NCI-H1694 treated with DMSO at 0.1 percent for 48 hours (cell line): ENCODE measurements around the gene SC5D.
A peak's percentile ranks its signal among the peaks of the same experiment; 100 is the strongest.

Experiments used
- DNase-seq: peaks from one replicate; lab custom pipeline; 2025; lab: John Stamatoyannopoulos, UW

Gene SC5D, protein sequence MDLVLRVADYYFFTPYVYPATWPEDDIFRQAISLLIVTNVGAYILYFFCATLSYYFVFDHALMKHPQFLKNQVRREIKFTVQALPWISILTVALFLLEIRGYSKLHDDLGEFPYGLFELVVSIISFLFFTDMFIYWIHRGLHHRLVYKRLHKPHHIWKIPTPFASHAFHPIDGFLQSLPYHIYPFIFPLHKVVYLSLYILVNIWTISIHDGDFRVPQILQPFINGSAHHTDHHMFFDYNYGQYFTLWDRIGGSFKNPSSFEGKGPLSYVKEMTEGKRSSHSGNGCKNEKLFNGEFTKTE

DNA sequence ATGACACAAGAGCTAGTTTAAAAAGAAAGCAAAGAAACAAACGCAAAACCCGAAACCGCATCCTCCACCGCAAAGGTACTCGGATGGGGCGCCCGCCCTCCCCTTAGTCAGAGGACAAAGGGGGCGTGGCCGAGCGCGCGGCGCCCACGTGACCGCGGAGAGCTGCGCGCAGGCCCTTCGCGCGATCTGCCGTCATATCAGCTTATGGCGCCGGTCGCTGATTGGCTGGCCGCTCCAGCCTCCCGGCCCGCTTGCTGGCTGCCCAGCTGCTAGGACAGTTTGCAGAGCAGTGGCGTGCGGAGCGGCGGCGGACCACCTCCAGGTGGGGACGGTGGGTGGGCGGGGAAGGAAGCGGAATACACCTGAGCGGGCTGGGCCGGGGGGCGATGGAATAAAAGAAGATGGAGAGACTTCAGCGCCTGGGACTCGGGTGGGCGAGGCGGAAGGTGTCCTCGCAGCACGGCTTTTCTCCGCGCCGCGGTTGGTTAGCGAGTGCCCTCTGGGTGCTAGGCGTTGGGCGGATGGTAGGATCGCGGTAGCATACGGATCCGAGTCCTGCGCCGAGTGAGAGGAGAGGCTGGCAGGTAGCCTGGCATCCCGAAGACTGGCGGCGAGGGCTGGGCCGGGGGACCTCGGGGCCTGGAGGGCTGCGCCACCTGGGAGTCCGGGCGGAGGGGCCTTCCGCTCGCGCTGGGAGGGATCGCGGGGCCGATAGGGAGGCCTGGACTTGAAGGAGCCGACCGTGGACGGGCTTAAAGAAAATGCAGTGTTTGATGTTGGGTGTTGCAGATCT is at the start of gene SC5D:
TSS of gene SC5D (plus strand) at position 277 of the 793 bp plus-strand sequence. CDS start 10,605 bp downstream, outside the sequence.
- peak; percentile 42 for DNase-seq

DNA sequence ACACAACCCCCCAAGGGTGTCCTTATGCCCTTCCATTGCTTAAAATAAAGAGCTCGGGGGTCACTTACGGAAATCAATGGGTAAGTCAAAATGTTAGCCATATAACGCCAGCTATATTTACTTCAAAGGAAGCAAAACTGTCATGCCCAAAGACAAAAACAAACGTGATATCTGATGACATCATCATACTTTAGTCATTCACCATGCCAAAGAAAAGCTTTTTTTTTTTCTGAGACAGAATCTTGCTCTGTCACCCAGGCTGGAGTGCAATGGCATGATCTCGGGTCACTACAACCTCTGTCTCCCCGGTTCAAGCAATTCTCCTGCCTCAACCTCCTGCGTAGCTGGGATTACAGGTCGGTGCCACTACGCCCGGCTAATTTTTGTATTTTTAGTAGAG is 47.7 kb upstream of the SC5D start:
- DNase-seq = no peak

DNA sequence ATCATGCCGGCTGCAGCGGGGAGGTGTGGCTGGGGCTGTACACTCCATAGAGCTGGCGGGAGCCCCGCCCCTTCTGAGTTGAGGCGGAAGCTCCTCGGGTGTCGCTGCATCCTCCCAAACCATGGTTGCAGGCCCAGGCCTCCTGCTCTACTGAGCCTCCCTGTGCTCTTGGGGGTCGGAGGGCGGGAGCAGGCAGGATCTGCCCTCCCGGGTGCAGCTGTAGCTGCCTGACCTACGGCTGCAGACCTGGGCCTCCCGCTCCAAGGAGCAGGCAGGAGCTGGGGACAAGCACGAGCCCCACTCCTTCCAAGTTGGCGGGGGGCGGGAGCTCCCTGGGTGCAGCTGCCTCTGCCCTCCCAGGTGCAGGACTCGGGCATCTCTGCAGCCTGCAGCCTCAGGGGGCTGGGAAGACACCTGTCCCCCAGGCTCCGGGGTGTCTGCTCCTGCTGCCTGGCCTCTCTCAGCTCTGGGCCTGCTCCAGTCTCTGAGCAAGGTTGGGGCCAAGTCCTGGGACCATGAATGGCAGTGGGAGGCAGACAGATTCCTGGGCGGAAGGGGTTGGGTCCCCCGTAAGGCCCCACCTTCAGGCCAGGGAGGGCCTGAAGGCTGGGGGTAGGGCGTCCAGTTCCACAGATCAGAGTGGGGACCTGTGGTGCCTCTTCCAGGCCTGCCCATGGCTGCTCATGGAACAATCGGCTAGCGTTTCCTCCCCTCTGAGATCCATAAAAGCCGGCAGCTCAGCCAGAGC is 46.4 kb upstream of the SC5D start:
- DNase-seq = no peak

DNA sequence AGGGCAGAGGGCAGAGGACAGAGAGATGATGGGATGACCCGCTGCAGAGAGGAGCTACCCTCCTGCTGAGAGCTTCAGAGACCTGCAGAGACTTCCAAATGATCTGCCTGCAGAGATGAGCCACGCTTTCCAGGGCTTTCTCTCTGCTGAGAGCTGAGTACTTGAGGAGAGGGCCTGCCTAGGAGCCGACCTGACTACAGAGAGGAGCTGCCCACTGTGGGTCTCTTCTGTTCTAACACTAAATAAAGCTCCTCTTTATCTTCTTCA is 45.9 kb upstream of the SC5D start:
- no peak for DNase-seq

DNA sequence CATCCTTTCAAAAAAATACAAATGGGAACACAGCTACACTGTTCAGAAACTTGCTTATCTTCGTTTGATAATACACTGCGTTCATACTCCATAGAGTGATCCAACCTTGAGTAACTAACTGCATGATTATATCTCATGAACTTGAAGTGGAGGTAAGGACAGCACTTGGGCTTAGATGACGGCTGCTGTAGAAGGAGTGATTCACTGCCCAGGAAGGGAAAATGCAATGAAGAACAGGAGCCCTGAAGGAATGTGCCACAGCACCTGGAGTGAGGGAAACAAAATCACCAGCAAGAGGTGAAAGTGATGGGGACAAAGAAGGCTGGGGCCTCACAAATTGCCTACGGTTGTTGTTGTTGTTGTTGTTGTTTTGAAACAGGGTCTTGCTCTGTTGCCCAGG is 44.1 kb upstream of the SC5D start:
- DNase-seq = no peak

DNA sequence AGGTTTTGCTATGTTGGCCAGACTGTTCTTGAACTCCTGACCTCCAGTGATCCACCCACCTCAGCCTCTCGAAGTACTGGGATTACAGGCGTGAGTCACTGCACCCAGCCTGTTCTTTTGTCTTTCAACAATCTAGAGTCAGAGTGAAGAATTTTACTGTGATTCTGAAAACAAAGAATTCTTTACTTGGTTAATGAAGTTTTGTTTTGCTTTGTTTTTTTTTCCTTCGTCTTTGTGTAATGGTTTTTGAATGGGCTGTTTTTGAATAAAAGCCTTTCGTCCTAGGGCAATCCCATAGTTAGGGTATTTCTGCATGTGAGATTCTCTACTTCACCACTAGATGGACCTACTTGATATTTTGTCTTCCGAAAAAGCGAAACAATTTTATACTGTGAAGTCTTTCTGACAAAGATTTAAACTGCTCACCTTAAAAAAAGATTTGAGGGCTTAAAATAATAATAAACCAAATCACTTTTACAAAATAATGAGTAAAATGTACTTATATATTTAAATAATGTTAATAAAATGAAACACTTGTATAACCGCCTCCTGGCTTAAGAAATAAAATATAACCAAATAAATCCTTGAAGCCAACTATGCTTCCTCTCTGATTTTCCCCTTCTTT is 43.4 kb upstream of the SC5D start:
- DNase-seq = no peak

DNA sequence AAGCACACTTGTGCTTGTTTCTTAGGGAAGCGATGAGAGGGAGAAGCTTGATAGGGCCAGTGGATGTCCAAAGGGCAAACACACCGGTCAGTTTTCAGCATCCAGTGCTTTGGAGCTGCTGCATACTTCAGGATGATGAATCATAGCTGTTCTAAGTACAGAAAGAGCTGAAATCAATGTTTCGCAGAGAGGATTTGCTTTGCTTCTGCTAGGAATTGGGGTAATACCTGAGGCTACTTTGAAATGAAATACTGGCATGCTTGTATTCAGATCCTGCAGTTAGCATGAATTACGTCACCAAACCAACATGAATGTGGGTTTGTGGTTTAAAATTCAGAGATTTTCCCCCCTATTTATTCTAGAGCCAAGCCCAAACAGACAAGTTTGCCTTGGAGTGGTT is 41.7 kb upstream of the SC5D start:
- no peak for DNase-seq

DNA sequence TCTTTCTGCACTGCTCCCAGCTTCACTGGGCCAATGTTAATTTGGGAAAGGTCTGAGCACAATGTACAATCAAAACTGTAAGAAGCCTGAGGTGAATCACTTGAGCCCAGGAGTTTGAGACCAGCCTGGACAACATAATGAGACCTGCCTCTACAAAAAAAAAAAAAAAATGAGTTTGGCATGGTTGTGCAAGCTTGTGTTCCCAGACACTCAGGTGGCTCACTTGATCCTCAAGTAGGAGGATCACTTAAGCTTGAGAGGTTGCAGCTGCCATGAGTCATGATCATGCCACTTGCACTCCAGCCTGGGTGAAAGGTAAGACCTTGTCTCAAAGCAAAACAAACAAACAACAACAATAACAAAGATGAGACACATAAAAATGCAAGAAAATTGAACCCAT is 38.6 kb upstream of the SC5D start:
- no peak for DNase-seq

DNA sequence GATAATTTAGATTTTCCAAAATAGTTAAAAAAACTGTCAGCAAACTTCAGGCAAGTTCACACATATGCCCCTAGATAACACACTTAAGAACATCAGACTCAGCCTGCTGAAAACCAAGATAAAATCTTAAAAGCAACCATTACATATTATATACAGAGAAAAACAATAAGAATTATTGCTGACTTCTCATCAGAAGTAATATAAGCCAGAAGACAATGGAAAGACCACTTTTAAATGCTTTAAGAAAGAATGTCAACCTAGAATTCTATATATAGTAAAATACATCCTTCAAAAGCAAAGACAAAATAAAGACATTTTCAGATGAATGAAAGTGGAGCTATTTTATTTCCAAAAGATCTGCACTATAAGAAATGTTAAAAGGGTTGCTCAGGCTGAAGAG is 37.8 kb upstream of the SC5D start:
- no peak for DNase-seq

DNA sequence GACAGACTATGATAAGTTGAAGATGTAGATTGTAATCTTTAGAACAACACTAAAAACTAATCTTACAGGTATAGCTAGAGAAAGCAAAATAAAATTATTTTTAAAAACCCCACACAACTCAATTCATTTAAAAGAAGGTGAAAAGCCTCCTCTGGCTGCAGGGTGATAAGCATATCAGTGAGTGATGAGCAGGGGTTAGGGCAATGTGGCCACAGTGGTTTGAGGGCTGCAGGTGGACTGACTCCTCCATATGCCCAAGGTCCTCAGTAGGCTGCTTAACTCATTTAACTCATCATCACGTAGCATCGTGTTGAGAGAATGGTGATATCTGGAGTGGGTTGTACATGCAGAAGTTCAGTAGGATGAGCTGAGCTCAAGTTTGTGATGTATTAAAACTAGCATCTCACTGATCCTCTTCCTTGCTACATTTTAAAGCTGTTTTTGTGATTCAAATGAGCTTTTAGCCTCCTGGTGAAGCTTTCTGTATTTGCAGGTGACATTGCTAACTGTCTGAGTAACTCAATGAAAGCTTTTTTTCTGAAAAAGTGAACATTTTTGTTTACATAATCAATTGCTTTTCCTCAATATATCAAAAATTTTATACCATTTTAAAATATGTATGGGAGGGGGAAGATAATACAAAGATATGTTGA is 37.0 kb upstream of the SC5D start:
- no peak for DNase-seq

DNA sequence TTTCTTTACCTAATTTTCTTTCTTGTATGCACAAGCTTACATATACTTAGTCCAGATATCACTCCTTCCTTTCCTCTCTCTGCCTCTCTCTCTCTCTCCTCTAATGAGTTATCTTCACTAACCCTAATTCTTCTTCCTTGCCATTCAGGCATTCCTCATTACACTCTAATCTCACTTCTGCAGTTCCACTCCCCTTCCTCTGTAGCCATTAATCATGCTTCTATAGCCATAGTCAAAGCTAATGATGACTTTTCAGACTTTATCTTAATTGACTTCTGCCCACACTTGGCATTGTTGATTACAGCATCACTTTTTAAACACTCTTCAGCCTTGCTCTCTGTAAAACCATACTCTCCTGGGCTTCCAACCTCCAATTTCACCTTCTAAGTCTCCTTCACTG is 35.3 kb upstream of the SC5D start:
- no peak for DNase-seq

DNA sequence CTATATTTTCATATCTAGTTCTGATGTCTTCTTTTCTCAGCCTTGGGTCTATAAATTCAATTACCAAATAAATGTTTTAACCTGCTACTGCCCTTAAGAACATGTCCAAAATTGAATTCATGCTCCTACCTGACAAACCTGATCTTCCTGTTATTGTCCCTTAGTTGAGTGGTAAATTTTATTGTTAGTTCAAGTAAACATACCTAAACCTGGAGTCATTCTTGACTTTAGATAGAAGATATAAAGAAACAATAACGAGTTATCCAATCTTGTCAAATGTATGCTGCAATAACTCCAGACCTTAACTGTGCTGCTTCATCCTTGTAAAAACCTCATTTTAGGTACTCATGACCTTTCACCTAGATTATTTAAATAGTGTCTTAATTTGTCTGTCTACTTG is 34.6 kb upstream of the SC5D start:
- no peak for DNase-seq

DNA sequence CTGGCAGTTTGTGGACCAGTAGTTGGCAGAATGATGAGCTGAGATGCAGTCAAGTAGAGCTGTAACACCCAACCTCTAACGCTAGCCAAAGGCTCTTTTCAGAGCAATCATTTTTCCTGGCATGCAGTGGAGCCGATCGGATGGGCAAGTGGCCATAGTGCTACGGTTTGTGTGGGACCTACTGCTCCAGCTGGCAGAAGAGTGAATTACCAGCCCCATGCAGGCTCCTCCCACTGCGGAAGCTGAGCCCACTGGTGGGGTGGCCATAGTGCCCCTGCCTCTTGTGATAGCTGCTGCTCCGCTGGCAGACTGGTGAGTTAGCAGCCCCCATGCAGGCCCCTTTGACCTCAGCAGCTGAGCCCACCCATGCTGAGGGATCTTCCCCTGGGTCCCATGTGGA is 27.0 kb upstream of the SC5D start:
- DNase-seq = no peak

DNA sequence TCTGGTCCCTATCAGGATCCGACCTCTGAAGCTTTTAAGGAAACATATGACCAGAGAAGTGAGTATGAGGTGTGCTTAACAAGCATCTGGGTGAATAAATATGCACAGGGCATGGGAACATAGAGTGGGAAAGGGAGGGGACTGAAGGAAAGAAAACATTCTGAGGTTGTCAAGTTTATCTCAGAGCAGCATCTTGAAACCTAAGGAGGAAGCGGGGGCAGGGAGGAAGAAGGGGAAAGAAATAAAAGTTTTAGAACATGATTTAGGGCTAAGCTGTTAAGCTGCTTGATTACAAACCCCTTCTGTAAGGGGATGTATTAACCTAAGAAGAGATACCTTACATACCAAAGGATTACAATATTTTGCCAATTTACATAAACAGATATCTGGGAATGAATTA is 24.0 kb upstream of the SC5D start:
- DNase-seq = no peak

DNA sequence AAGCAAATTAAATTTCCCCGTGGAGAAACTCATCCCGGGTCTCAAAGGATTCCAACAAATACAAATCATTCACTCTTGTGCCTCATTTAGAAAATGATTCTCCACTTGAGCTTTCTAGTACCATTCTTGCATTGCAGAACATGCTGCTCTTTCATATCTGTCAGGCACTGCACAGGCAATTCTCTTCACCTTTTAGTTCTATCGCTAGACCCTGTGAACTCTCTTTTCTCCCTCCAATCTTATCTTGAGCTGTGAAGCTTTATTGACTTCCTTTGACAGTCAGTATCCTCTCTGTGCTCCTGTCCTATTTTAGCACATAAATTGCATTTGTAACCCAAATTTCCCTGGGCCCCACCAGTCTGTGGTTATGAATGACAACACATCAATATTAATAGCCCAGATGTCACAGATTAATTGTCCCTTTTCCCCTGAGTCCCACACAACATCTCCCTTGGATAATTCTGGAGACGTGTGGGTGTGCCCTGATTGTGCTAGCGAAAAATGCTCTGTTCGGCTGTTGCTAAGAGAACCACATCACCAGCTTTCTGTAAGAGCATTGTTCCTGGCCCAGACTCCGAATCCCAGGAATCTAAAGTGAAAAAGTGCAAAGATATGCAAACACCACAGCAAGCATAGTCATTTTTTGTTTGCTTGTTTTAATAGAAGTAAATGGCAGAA is 22.4 kb upstream of the SC5D start:
- DNase-seq = no peak

DNA sequence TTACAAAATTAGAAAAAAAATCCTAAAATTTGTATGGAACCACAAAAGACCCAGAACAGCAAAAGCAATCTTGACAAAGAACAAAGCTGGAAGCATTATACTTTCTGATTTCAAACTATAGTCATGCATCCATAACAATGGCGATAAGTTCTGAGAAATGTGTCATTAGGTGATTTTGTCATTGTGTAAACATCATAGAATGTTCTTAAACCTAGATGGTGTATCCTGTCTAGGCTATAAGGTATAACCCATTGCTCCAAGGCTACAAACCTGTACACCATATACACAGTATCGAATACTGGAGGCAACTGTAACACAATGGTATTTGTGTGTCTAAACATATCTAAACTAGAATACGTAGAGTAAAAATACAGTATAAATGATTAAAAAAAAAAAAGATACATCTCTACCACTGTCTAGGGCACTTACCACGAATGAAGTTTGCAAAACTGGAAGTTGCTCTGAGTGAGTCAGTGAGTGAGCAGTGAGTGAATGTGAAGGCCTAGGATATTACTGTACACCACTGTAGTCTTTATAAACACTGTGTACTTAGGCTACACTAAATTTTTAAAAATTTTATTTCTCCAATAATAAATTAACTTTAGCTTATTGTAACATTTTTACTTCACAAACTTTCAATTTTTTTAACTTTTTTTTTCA is 18.1 kb upstream of the SC5D start:
- DNase-seq = no peak

DNA sequence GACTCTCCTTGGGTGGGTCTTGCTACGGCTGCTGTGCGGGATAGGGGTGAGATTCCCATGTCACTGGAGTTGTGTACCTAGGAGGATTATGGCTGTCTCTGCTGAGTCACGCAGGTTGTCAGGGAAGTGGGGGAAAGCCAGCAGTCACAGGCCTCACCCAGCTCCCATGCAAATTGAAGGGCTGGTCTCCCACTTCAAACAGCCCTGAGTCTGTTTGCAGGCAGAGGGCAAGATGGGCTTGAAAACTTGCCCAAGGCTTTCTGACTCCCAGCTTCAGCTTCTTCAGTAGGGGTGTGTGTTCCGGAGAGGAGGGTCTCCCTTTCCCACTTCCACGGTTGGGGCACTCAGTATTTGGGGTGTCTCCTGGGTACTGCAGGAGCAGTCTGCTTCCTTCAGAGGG is 10.9 kb upstream of the SC5D start:
- DNase-seq = no peak

DNA sequence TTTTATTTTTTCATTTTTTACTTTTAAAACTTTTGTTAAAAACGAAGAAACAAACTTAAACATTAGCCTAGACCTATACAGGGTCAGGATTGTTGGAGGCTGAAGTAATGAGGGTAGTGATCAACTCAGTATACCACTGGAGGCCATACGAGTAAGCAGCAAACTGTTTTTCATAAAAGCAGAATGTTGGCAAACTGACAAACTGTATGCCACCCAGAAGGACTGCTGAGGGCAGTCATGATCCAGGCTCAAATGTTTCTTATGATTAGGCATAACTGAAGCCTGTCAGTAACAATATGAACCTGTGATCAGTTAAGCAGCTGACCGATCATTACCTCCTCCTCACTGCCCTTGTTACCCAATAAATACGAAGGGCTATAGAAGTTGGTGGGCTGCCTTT is 10.2 kb upstream of the SC5D start:
- no peak for DNase-seq

DNA sequence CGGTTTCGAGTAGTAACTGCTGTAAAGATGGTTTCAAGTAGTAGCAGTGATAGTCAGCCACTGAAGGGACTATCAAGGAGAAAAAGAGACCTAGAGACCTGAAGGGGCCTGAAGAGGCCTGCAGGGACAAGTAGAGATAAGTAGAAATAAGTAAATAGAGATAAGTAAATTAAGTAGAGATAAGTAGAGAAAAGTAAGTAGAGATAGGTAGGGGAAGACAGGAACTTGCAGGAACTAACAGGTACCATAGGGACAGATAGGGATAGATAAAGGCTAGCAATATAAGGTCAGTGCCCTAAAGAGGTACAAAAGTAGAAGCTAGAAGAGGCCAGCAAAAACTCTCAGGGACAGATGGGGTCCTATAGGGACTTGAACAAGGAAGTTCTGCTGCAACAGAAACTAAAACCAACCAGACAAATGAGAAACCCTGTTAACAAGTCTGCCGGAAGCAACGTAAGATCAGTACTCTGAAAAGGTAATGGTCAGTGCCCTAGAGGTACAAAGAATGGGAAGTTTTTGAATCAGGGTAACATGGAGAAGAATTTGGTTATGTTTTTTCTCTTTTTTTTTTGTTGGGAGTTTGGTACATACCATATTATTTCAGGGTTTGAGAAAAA is 9.6 kb upstream of the SC5D start:
- DNase-seq = no peak

DNA sequence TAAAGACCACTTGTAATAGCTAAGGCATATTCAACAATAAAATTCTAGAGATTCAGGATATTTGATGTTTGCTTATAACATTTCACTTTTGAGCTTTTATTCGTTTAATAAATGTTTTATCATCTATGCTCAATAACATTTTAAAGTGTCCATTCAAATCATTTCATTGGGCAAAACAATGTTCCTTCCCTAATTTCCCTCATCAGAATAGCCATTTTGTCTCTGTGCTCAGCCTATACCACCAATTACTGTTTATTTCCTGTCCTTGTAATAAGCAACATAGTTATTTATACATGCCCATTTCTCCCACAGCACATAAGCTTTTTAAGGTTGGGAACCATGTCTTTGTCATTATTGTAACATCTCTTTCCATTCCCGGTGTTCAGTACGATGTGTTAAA is 1.3 kb upstream of the SC5D start:
- DNase-seq = no peak
